ENCODE results near the gene RABGAP1.

- TF ChIP-seq CTCF (tag by site-specific recombination; IDR thresholded peaks at IDR 0.05): no peak
- no peak for TF ChIP-seq ZNF561 (tag by site-specific recombination; IDR thresholded peaks at IDR 0.05; ENCODE audit: borderline replicate concordance)
- no peak for TF ChIP-seq ZNF184 (tag by site-specific recombination; IDR thresholded peaks at IDR 0.05)
- TF ChIP-seq ZEB2 (tag by site-specific recombination; IDR thresholded peaks at IDR 0.05): no peak
- no peak for TF ChIP-seq ZNF274 (IDR thresholded peaks at IDR 0.05; ENCODE audit: low read length)
- TF ChIP-seq ZNF274 (tag by site-specific recombination; IDR thresholded peaks at IDR 0.05; ENCODE audit: borderline replicate concordance): no peak
- TF ChIP-seq ZNF501 (tag by site-specific recombination; IDR thresholded peaks at IDR 0.05): no peak
- TF ChIP-seq ZNF23 (tag by site-specific recombination; IDR thresholded peaks at IDR 0.05; ENCODE audit: borderline replicate concordance): no peak
- TF ChIP-seq ZNF777 (tag by site-specific recombination; IDR thresholded peaks at IDR 0.05; ENCODE audit: borderline replicate concordance): no peak
These were observed 156.2 kb downstream of the RABGAP1 start for GRCh38 chr9:123096987-123097386.

Measured in HEK293 (cell line).